Mammary epithelial cell (primary cell): ENCODE results near the gene CNTNAP2.

Experiments used
- CTCF ChIP-seq, 2 donors: IDR thresholded peaks in 1 of 2; conservative IDR thresholded peaks in 1 of 2; 2 replicates each; pipeline ENCODE4 v1.5.1; 2011 to 2012; ENCODE audit warnings: inconsistent platforms in 2 of 2, low read length in 2 of 2, mild to moderate bottlenecking in 2 of 2, control low read depth in 1 of 2, low read depth in 1 of 2; ENCODE audit not compliant: insufficient read depth in 1 of 2; ENCODE audit errors: extremely low read depth in 1 of 2
- EZH2 ChIP-seq: IDR thresholded peaks from 2 replicates; pipeline ENCODE4 v1.6.1; 2012; ENCODE audit warnings: low read length, inconsistent platforms, borderline replicate concordance

GRCh38 chr7:146417176-146417575, 300.6 kb downstream of the CNTNAP2 start:
- no peak for TF ChIP-seq CTCF (conservative IDR thresholded peaks at IDR 0.05 in 1 of 2, IDR thresholded peaks at IDR 0.05 in 1 of 2; ENCODE audit: extremely low read depth in 1 of 2, insufficient read depth in 1 of 2, low read depth in 1 of 2, low read length in 2 of 2)
- no peak for TF ChIP-seq EZH2
